OCI-LY3 (cell line): Measurements from ENCODE around the gene TIRAP.

Experiments
- H2AFZ ChIP-seq: fragments of 200-600, 300-600 bp; shearing (Covaris generic); 2 replicates; pipeline ENCODE4 v1.6.0; 2014; ENCODE audit warnings: antibody characterized with exemption, low read depth, low read length
- H3K27ac ChIP-seq: fragments of 200-600, 300-600 bp; sonication (generic); 2 replicates; pipeline ENCODE4 v1.5.1; 2014; ENCODE audit warnings: mild to moderate bottlenecking, low read length, moderate library complexity, mixed read lengths
- H3K27me3 ChIP-seq: fragments of 200-600, 300-600 bp; sonication (generic); 2 replicates; pipeline ENCODE4 v1.6.1; 2014; ENCODE audit warnings: low read depth, low read length, mixed read lengths
- H3K36me3 ChIP-seq: fragments of 200-600, 300-600 bp; sonication (generic); replicated peaks from 2 replicates; pipeline ENCODE3; 2014; ENCODE audit warnings: low read depth, low read length, mixed read lengths
- H3K4me1 ChIP-seq: fragments of 300-600, 200-600 bp; sonication (generic); 2 replicates; pipeline ENCODE4 v1.6.1; 2014; ENCODE audit warnings: low read length, mixed read lengths
- H3K4me2 ChIP-seq: fragments of 200-600, 300-600 bp; sonication (generic); 2 replicates; pipeline ENCODE4 v1.6.1; 2014; ENCODE audit warnings: low read length, mixed read lengths
- H3K4me3 ChIP-seq: fragments of 300-600, 200-600 bp; sonication (generic); 2 replicates; pipeline ENCODE4 v1.5.1; 2014; ENCODE audit warnings: antibody characterized with exemption, mild to moderate bottlenecking, low read length, moderate library complexity
- H3K79me2 ChIP-seq: fragments of 300-600, 200-600 bp; shearing (Covaris generic); 2 replicates; pipeline ENCODE4 v1.6.1; 2014; ENCODE audit warnings: mild to moderate bottlenecking, low read length, mixed read lengths
- H3K9ac ChIP-seq: fragments of 300-600, 200-600 bp; shearing (Covaris generic); 2 replicates; pipeline ENCODE4 v1.6.0; 2014; ENCODE audit warnings: mild to moderate bottlenecking, low read length, moderate library complexity
- H3K9me3 ChIP-seq: fragments of 200-600, 300-600 bp; shearing (Covaris generic); 2 replicates; pipeline ENCODE4 v1.6.1; 2014; ENCODE audit warnings: low read length, mixed read lengths; ENCODE audit not compliant: insufficient read depth
- H4K20me1 ChIP-seq: fragments of 200-600, 300-600 bp; sonication (generic); 2 replicates; pipeline ENCODE4 v1.6.1; 2016; ENCODE audit warnings: low read length, mixed read lengths; ENCODE audit not compliant: insufficient read depth
- CTCF ChIP-seq: fragments of 200-600, 300-600 bp; sonication (generic); IDR thresholded peaks from 2 replicates; pipeline ENCODE4 v1.5.1; 2014; ENCODE audit warnings: antibody characterized with exemption, low read length, low read depth
- EZH2phosphoT487 ChIP-seq: fragments of 200-600 bp; shearing (Covaris generic); IDR thresholded peaks from 2 replicates; pipeline ENCODE4 v1.6.1; 2018; ENCODE audit warnings: antibody characterized with exemption, mixed run types, low read depth

TIRAP gene

GRCh38 chr11:126277780-126278179 is 5.1 kb upstream of the TIRAP start:
- H4K20me1 ChIP-seq: no peaks in the 10 kb centered on the region
- no peak overlapping the region for H3K4me2 ChIP-seq
- H3K4me3 ChIP-seq: no peak overlapping the region
- no peak overlapping the region for H3K27ac ChIP-seq
- TF ChIP-seq EZH2phosphoT487 (no peak), CTCF (no peak)
- no peaks in the 10 kb centered on the region for H3K9me3 ChIP-seq
- H2AFZ ChIP-seq: no peak overlapping the region
- no peaks in the 10 kb centered on the region for H3K79me2 ChIP-seq
- no peaks in the 10 kb centered on the region for H3K27me3 ChIP-seq
- peaks cover 35% of the 10 kb centered on the region for H3K36me3 ChIP-seq
- H3K9ac ChIP-seq: no peak overlapping the region
- H3K4me1 ChIP-seq: peaks cover 3% of the 10 kb centered on the region; the same call in 1 of the 2 replicates

- H3K36me3 ChIP-seq: peaks cover 28% of the 10 kb centered on the region
Observed at GRCh38 chr11:126279191-126279590, 3.7 kb upstream of the TIRAP start.

DNA sequence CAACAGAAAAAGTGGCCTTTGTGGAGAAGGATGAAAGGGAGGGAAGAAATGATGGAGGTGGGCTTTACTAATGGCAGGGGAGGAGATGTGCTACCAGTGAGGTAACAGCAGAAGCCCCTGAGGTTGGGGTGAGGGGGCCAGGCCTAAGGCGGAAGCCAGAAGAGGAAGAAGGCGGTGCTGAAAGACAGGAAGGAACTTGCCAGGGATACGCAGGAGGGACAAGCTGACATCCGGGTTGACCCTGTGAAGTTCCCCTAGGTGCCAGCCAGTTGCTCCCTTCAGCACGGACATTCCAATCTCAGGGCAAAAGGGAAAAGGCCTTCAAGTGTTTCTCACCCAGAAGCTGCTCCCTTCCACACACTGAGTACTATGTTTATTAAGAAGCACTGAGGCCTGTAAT is 2.3 kb upstream of the TIRAP start:
- Histone ChIP-seq H3K79me2 (peaks cover 4% of the 10 kb centered on the region; the same call in 1 of the 2 replicates), H3K36me3 (peaks cover 16% of the 10 kb centered on the region), H3K27ac (no peak overlapping the region), H3K4me2 (no peak overlapping the region), H2AFZ (no peak overlapping the region), H3K27me3 (no peaks in the 10 kb centered on the region), H3K9ac (no peak overlapping the region), H3K4me3 (no peak overlapping the region), H3K4me1 (peaks cover 13% of the 10 kb centered on the region), H3K9me3 (no peaks in the 10 kb centered on the region), H4K20me1 (no peaks in the 10 kb centered on the region)
- TF ChIP-seq EZH2phosphoT487: no peak
- TF ChIP-seq CTCF: no peak

More at GRCh38 chr11:126279191-126279590, 3.7 kb upstream of the TIRAP start:
- Histone ChIP-seq H3K27me3 (no peaks in the 10 kb centered on the region), H3K4me3 (no peak overlapping the region), H3K9ac (no peak overlapping the region), H4K20me1 (no peaks in the 10 kb centered on the region), H3K4me2 (no peak overlapping the region), H3K9me3 (no peaks in the 10 kb centered on the region), H3K27ac (no peak overlapping the region), H3K79me2 (peaks cover 2% of the 10 kb centered on the region; the same call in 1 of the 2 replicates), H3K4me1 (peaks cover 5% of the 10 kb centered on the region), H2AFZ (no peak overlapping the region)
- TF ChIP-seq EZH2phosphoT487: no peak
- no peak for TF ChIP-seq CTCF

GRCh38 chr11:126281245-126281644 is 1.6 kb upstream of the TIRAP start:
- peaks cover 11% of the 10 kb centered on the region for H3K36me3 ChIP-seq
- H3K27ac ChIP-seq: no peak overlapping the region
- H3K79me2 ChIP-seq: peaks cover 4% of the 10 kb centered on the region; the same call in 1 of the 2 replicates
- TF ChIP-seq CTCF: no peak
- TF ChIP-seq EZH2phosphoT487: no peak
- no peak overlapping the region for H3K4me3 ChIP-seq
- H3K9me3 ChIP-seq: no peaks in the 10 kb centered on the region
- no peaks in the 10 kb centered on the region for H4K20me1 ChIP-seq
- H3K4me1 ChIP-seq: peaks cover 13% of the 10 kb centered on the region
- no peak overlapping the region for H3K9ac ChIP-seq
- H3K27me3 ChIP-seq: no peaks in the 10 kb centered on the region
- no peak overlapping the region for H3K4me2 ChIP-seq
- H2AFZ ChIP-seq: no peak overlapping the region
